Panc1 (cell line): ENCODE results near the gene SEMA4F. TPM values are rescaled to one million over a fixed set of nuclear protein-coding genes. Genes with fewer than 3 reads are reported as not detected.

Experiments
- ATAC-seq: fragments of 200-7000 bp; cut with Tn5 transposase; 2 replicates; pipeline ENCODE4 v1.9.1; 2020; ENCODE audit warnings: mild to moderate bottlenecking, moderate library complexity
- BruUV-seq: library from RNA; stranded (reverse); fragments of 400-500 nt; replicated peaks from 2 replicates; lab custom pipeline; 2021; lab: Mats Ljungman, UMichigan
- CTCF ChIA-PET: fragments of 300-600 bp; sonication (Branson Sonifier 250); formaldehyde crosslinking; loops from one replicate; lab custom pipeline; 2022; ENCODE audit warnings: antibody characterized with exemption; lab: Charles Lee
- POLR2A ChIA-PET: fragments of 300-600 bp; sonication (Branson Sonifier 250); formaldehyde crosslinking; loops from one replicate; lab custom pipeline; 2022; ENCODE audit warnings: antibody characterized with exemption; lab: Charles Lee
- DNase-seq: peaks from one replicate; pipeline ENCODE4 v3.0.0-alpha.2; 2010; ENCODE audit warnings: low read depth, low spot score
- H3K27ac ChIP-seq: 2 replicates; pipeline ENCODE4 v1.5.1; 2011; ENCODE audit warnings: mild to moderate bottlenecking, low read length, inconsistent platforms
- H3K27me3 ChIP-seq: fragments of 200-500 bp; sonication (Bioruptor generic); 2 replicates; pipeline ENCODE4 v1.6.0; 2014; ENCODE audit warnings: low read length, inconsistent platforms; ENCODE audit not compliant: control insufficient read depth, insufficient read depth
- H3K36me3 ChIP-seq: fragments of 200-500 bp; sonication (Bioruptor generic); 2 replicates; pipeline ENCODE4 v1.5.1; 2014; ENCODE audit warnings: inconsistent platforms, mild to moderate bottlenecking, low read length, moderate library complexity; ENCODE audit not compliant: control insufficient read depth, insufficient read depth
- H3K4me1 ChIP-seq: 2 replicates; pipeline ENCODE4 v1.5.1; 2011; ENCODE audit warnings: inconsistent platforms, mild to moderate bottlenecking, low read length, moderate library complexity; ENCODE audit not compliant: control insufficient read depth, insufficient read depth
- H3K4me3 ChIP-seq, 2 experiments: 2 replicates each; pipeline ENCODE4 v1.5.1; 2011 to 2012; ENCODE audit warnings: low read depth in 2 of 2, low read length in 2 of 2, mild to moderate bottlenecking in 2 of 2, inconsistent platforms in 1 of 2, moderate library complexity in 1 of 2
- H3K9me3 ChIP-seq: fragments of 200-500 bp; sonication (Bioruptor generic); 2 replicates; pipeline ENCODE4 v1.5.1; 2014; ENCODE audit warnings: low read depth, mild to moderate bottlenecking, inconsistent platforms, low read length, moderate library complexity; ENCODE audit not compliant: control insufficient read depth, insufficient read depth
- CTCF ChIP-seq: fragments of 450-650 bp; IDR thresholded peaks from 2 replicates; pipeline ENCODE4 v1.5.1; 2017; ENCODE audit warnings: mild to moderate bottlenecking
- POLR2AphosphoS5 ChIP-seq: IDR thresholded peaks from 2 replicates; pipeline ENCODE4 v1.6.1; 2012; ENCODE audit warnings: mild to moderate bottlenecking, low read depth, low read length, moderate library complexity
- REST ChIP-seq, 2 experiments: IDR thresholded peaks; 2 replicates each; pipeline ENCODE4 v1.6.1; 2011 to 2012; ENCODE audit warnings: low read depth in 2 of 2, control low read depth in 1 of 2, low read length in 1 of 2, mild to moderate bottlenecking in 1 of 2, moderate library complexity in 1 of 2; ENCODE audit not compliant: insufficient read depth in 1 of 2
- SIN3A ChIP-seq: IDR thresholded peaks from 2 replicates; pipeline ENCODE4 v1.6.1; 2012; ENCODE audit warnings: low read depth, mild to moderate bottlenecking, low read length, moderate library complexity, borderline replicate concordance; ENCODE audit not compliant: insufficient read depth
- TCF7L2 ChIP-seq: IDR thresholded peaks from 2 replicates; pipeline ENCODE4 v1.6.1; 2011; ENCODE audit warnings: mild to moderate bottlenecking, low read depth, low read length, inconsistent platforms
- in situ Hi-C: cut with HindIII; loops from 2 replicates; pipeline ENCODE4 v1.10.0; 2016; ENCODE audit warnings: low sequenced_read_pairs, low pct_unique_long_range_greater_than_20kb
- intact Hi-C: fragments of 100-400 bp; cut with micrococcal nuclease; formaldehyde crosslinking; loops from one replicate; pipeline ENCODE4 v1.10.0; 2022; ENCODE audit not compliant: unreplicated experiment
- total RNA-seq: library from RNA; stranded (reverse); gene quantifications from one replicate; pipeline ENCODE4 v1.2.1, GENCODE V29; 2021; ENCODE audit not compliant: unreplicated experiment

The SEMA4F gene
- total RNA-seq, 1 experiment from 2014 or later: 13.3 TPM

- no peak for ATAC-seq
- Histone ChIP-seq H3K36me3 (no peaks in the 10 kb centered on the region), H3K27me3 (peaks cover 15% of the 10 kb centered on the region), H3K4me1 (no peaks in the 10 kb centered on the region; the same call in 1 of the 2 replicates), H3K27ac (no peak overlapping the region), H3K4me3 (no peak overlapping the region), H3K9me3 (no peaks in the 10 kb centered on the region)
- no TSS peak for BruUV-seq
- intact Hi-C loops: no loop called here
- ChIA-PET CTCF (no interaction called here), POLR2A (no interaction called here)
- no peak for TF ChIP-seq REST (IDR thresholded peaks at IDR 0.05; ENCODE audit: insufficient read depth in 1 of 2, low read depth in 2 of 2, low read length in 1 of 2)
- no peak for TF ChIP-seq SIN3A
- TF ChIP-seq POLR2AphosphoS5: no peak
- TF ChIP-seq CTCF: no peak
- no peak for TF ChIP-seq TCF7L2
- in situ Hi-C loops: no loop called here
- no peak for DNase-seq
Observed at GRCh38 chr2:74619651-74620297, 34.3 kb upstream of the SEMA4F start.

GRCh38 chr2:74620671-74621070, 33.4 kb upstream of the SEMA4F start:
- DNase-seq (no peak), ATAC-seq (no peak)
- Histone ChIP-seq H3K9me3 (no peaks in the 10 kb centered on the region), H3K4me3 (no peak overlapping the region), H3K36me3 (no peaks in the 10 kb centered on the region), H3K4me1 (no peaks in the 10 kb centered on the region), H3K27me3 (peaks cover 6% of the 10 kb centered on the region; the same call in 1 of the 2 replicates), H3K27ac (no peak overlapping the region)
- in situ Hi-C loops (no loop called here), intact Hi-C loops (no loop called here)
- no TSS peak for BruUV-seq
- TF ChIP-seq REST (IDR thresholded peaks at IDR 0.05; ENCODE audit: insufficient read depth in 1 of 2, low read depth in 2 of 2, low read length in 1 of 2) (no peak), SIN3A (no peak), TCF7L2 (no peak), CTCF (no peak)
- CTCF ChIA-PET: interaction anchor here (0.8 kb wide), 1 partner anchor 1058 kb away, joined by 5 read pairs; no protein-coding TSS in a partner anchor
- POLR2A ChIA-PET: no interaction called here
